ENCODE data around the gene CTNNA2.

DNA sequence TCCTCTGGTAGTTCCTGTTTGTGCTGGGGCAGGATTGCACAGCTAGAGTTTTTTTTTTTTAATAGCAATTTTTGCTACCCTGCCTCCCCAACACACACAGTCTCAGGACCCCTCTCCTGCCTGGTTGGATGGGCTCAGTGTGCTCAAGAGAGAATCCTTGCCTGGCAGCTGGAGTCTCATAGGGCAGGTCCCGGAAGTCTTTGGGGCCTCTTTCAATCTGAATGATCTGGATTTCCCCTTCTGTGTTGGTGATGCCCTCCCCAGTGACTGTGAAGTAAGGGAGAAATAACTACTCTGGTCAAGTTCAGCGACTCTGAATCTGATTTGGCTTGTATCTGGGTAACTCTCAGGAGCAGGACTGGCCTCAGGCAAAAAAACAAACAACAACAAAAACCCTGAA lies 1012.3 kb downstream of the CTNNA2 start:
- TF ChIP-seq EZH2 (IDR thresholded peaks at IDR 0.05) = no peak
- TF ChIP-seq, protein P1, sequence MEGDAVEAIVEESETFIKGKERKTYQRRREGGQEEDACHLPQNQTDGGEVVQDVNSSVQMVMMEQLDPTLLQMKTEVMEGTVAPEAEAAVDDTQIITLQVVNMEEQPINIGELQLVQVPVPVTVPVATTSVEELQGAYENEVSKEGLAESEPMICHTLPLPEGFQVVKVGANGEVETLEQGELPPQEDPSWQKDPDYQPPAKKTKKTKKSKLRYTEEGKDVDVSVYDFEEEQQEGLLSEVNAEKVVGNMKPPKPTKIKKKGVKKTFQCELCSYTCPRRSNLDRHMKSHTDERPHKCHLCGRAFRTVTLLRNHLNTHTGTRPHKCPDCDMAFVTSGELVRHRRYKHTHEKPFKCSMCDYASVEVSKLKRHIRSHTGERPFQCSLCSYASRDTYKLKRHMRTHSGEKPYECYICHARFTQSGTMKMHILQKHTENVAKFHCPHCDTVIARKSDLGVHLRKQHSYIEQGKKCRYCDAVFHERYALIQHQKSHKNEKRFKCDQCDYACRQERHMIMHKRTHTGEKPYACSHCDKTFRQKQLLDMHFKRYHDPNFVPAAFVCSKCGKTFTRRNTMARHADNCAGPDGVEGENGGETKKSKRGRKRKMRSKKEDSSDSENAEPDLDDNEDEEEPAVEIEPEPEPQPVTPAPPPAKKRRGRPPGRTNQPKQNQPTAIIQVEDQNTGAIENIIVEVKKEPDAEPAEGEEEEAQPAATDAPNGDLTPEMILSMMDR (IDR thresholded peaks at IDR 0.05) = no peak

All from neural progenitor cell (in vitro differentiated cells).